SW 1271 (cell line): ENCODE results near the gene MYH9.

Experiments
- DNase-seq, 2 experiments: peaks; one replicate each; lab custom pipeline; 2025; lab: John Stamatoyannopoulos, UW

MYH9 gene

DNA sequence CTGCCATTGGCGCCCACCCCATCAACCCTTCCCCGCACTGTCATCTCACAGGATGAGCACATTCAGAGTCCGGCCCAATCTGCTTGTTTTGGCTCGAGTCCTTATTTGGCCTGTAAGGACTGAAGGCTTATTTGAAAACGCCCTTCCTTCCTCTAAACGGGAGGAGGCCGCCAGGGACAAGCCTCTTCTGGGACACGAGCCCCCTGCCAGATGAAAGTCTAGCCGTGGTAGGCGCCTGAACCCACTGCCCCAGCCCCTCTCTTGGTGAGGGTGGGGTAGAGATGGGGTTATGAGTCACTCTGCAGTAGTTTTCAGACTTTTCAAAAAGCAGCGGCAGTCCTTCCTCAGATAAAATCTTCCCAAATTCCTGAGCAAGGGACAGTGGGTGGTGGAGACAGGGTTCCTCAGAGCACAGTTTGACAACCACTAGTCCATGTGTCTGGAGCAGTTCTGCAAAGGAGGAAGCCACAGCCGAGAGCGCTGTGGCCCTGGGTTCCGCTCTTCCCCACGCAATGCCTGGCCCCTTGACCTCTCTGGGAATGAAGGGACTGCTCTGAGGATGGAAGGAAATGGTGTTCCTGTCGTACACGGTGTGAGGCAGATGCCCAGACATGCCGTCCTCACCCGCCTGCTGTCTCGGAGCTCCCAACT lies 57.0 kb downstream of the MYH9 start:
- no peak for DNase-seq

DNA sequence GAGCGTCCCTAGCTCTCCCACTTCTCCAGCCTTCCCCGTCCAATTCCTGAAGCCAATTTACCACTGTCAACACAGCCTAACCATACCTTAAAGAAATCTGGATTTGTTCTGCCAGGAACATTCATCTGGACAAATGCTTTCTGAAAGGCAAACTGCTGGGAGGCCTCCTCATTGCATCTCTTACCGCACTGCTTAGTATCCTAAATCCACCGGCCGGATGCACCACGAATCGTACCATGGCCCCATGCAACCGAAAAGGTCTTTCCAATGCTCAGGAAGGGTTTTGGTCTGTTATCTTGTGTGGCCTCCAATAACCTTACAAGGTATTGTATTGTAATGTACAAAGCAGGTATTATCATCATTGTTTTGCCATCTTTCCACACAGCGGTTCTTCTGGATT lies 57.6 kb downstream of the MYH9 start:
- no peak for DNase-seq

DNA sequence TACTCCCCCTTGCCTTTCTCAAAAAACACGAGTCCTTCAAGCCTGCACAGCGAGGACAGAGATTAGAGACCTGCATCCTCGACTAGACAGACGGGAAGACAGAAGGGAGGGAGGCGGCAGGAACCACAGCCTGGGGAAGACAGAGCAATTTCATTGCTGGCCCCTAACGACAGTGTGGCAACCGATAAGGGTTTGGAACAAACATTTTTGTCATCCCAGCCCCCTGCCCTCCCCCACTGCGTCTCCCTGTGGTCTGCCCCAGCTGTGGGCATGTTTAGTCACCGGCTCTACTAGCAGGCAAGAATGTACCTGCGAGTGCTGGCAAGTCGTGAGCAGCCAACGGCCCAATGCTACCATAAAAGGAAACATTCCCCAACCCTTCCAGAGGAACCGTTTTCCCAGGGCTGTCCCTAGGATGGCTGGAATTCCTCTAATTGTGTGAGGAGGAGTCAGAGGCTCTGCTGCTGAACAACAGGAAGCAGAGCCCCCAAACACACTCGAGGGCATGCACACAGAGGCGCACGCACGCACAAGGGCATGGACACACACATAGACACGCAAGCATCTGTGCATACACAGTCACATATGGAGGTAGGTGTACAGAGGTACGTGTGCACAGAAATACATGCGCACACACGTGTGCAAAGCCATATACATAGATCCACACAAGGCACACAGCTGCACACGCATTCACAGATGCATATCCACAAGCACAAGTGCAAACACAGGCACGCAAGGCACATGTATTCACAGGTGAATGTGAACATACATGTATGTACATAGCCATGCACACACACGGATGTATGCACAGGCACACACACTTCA lies 58.3 kb downstream of the MYH9 start:
- peak; percentile 69 to 94 for DNase-seq

DNA sequence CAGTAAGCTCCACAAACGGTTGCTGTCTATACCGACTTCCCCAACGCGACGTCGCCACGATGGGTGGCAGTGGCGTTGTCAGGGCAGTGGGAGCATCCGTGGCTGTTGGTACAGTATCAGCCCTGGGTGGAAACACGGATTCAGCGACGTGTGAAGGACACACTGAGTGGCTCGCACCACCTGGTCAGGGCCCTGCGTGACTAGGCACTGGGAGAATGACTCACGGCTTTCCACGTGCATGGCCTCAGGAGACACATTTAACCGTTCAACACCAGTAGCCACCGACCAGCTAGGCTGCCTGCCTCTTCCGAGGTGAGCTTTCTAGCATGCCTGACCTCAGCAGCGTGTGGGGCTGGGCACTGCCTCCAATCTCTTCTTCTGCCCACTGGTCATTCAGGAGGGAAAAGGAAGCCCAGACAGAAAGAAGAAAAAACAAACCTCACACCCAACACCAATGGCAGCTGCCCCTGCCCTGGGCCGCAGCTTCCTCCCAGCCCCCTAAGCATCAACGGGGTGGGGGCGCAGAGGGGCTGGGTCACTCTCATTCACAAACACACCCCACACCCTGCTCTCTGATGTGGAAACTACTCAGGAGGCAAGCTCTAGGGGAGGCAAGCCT lies 59.0 kb downstream of the MYH9 start:
- DNase-seq: peak in 1 of 2 experiments; percentile 35

DNA sequence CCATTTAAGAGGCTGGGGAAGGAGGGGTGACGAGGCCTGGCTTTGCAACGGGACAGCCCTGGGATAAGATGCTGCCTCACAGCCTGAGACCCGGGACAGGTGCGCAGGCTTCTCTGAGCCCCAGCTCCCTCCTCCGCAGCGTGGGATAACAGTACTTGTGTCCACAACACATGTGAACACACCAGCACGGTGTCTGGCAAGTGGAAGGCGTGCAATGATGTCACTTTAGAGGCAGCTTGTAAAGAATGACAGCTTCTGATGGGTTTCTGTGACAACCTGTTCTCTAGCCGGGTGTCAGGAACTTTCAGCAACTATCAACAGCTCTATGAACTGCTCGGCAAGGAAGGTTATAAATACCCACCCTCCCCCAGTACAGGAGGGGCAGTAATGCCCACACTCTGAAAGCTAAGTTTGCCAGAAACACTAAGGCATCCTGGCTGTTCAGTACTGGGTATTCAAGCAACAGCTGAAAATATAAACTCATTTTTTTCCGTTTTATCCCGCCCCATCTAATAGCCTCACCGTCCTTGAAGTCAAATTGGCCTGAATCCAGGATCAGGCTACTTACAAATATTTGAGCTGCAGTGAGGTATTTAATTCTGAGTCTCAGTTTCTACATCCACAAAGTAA lies 59.7 kb downstream of the MYH9 start:
- no peak for DNase-seq

DNA sequence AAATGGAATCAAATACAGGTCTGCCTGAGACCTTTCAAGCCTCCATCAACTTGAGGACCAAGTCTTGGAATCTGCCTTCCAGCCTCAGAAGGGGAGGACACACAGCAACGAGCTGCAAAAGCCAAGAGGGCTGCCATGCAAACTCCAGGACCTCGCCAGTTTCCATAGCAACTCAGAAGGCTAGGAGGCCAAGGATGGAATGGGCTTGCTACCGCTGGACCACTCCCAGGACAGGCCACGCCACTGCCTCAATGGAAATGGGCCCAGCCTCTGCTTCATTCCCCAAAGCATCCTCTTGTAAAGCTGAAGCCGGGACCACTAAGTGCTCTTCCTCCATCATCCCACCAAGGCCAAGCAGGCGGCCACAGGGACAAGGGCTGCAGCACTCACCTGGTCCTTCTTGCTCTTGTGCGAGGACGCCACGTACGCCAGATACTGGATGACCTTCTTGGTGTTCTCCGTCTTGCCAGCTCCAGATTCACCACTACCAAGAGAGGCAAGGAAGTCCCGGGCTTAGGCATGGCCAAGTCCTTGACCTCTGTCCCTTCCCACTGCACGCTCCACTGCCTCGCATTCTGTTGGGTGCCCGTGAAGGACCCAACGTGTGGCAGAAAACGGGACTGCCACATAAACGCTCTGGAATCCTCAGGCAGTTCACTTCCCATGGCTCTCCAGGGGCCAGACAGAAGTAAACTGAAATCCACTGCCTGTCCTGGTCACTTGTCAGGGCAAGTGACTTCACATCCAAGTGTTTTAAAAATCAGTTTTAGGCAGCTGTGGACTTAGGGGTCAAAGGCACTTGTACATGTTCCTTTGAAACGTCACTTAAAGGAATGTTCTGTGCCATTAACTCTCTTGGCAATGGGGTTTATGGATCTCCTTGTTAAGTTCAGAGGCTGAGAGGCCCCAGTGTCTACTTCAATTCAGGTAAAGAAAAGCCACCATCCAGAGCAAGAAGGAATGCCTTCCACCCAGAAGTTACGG lies 61.3 kb downstream of the MYH9 start:
- no peak for DNase-seq

DNA sequence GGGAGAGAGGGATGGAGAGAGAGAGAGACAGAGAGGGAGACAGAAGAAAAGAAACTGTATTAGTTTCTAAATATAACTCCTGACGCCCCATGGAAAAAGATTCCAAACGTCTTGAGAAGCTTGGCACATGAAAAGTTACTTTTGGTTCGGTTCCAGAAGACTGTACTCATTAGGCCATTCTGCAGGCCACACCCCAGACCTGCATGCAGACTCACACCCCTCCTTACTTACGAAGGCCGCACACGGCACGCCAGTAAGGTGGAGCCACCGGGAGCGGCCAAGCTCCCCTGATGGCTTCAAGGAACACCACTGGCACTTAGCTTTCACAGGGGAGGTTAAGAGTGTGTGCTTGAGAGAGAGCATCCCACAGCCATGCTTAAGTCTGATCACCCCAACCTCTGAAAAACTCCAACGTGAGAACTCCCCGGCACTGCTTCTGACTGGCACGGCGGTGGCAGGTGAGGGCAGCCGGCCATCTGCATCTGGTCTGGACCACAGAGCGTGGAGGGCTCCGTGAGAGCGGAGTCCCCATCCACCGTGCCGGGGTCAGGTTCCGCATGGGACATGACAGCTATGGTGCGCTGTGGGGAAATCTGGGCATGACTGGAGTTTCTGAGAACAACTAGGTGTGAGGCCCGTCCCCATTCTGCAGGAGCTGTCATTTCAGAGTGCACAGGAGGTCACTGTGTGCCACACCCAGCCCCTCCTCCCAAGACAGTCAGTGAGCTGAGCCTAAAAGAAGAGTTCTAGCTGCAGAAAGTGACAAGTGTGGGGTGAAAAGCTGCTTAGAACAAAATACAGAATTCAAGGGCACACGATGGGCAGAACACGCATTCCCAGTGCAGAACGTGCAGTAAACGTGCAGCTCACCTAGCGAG lies 62.4 kb downstream of the MYH9 start:
- DNase-seq: no peak

DNA sequence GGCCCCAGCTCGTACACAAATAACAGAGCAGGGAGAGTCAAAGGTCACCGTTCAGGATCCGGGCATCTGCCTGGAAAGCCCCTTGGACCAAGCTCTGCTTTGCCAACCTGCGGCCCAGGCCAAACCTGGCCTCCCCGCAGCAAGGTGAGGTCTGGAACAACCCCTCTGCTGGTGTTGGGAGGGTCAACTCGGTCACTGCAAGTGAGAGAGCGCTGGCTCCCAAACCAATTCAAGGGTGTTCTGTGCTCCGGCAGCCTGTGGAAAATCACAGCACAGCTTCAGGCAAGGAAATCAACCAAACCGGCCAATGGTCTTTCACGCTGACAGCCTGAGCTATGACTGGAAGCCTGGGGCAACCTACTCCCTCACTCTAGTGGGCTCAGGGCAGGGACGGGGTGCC lies 63.4 kb downstream of the MYH9 start:
- DNase-seq: no peak

DNA sequence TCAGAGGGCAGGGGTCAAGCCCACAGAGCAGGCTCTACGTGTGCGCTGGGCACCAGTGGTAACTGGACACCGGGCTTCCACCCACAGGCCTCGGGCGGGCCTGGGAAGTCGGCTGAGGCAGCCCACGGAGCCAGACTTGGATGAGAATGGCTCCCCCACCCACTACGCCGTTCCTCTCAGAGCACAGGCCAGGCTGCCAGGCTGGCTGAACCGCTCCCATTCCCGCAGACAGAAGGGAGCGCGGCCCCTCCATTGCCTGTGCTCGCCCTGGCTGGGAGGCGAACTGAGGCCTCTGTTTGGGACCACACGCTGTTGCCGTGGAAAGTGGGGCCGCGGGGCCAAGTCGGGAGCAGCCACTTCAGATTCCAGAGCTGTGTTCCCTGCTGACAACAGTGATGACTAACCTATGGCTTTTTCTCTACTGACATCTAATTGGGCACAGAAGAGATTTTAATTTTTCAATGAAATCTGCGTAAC lies 63.9 kb downstream of the MYH9 start:
- no peak for DNase-seq

DNA sequence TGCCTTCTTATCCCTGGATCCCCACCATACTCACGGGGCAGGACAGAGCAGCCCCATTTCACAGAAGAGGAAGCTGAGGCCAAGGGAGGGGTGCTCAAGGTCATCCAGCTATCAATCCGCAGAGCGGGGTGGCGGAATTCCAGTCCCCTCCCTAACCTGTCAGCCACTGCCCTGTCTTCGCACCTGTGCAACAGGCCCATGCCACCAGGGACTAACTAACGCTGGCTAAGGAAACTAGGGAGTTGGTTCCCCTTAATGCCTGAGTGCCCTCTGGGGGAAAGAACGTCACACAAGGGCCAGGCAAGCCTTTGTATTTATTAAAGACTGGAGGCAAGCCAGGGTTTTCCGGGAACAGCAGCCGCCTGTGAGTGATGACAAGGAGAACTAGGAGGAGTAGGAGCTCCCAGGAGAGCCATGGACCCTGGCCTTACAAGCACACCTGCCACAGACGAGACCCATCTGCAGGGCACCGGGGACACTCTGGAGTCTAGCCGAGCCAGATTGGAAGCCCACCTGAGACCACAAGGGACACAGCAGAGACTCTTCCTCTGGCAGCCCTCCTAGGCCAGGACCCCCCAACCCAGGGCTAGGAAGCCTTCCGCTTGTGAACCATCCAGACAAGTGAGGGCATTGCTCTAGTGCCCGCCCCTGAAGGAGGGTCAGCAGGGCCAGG lies 64.4 kb downstream of the MYH9 start:
- no peak for DNase-seq

DNA sequence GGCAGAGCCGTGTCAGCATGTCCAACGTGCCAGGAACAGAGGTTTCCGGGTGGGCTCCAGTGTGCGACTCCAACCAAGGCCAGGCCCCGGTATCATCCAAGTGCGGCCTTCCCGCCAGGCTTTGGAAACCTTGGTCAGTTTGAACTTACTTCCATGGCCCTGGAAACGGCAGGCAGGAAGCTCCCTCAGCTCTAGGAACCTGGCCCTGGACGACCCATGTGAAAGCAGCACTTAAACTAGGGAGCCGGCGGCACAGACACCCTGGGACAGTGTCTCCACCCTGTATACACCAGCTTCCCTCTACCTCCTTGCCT lies 65.2 kb downstream of the MYH9 start:
- DNase-seq: no peak

DNA sequence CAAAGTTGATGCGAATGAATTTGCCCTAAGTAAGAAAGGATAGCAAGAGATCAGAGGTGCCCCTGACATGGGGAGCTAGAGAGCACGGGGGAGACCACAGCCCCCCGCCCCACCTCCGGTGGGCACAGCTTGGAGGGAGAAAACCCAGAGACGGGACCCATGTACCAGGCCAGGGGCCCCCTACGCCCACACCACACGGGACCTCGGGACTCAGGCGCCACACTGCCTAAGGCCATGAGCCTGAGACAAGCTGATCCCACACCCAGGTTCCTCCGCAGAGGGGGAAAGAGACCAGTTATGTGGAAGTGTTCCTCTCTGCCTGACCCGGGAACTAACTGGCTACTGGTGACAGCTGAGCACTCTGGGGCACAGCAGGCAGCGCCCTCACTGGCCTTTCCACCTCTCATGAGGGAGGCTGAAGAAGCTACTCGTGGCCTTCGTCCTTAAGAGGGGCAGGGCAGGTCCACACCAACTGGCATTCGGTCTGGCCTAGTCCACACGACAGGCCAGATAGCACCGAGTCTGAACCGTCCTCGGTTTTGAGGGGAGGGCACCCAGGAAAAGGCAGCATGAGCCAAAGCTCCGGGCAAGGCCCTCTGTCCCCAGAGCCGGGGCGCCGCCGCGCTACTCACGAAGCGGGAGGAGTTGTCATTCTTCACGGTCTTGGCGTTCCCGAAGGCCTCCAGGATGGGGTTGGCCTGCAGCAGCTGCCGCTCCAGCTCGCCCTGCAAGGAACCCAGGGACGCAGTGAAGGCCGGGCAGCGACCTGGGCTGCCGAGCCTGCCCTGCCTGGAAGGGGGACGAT lies 65.8 kb downstream of the MYH9 start:
- DNase-seq: no peak

DNA sequence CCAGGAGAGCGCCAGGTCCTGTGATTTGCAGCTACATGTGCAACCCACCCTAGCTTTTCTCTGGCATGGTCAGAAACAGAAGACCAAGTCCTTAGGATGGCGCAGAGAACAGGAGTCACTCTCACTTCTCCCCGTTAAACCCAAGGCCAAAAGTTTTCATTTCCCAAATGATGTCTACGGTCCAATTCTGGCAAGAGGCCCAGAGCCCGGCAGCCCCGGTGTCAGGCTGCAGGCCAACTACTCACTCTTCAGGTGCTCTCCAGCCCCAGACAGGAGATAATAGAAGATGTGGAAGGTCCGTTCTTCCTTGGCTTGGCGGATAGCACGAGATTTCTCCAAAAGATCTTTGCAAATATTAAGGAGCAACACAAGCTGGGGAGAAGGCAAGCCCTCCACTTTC lies 67.2 kb downstream of the MYH9 start:
- no peak for DNase-seq

DNA sequence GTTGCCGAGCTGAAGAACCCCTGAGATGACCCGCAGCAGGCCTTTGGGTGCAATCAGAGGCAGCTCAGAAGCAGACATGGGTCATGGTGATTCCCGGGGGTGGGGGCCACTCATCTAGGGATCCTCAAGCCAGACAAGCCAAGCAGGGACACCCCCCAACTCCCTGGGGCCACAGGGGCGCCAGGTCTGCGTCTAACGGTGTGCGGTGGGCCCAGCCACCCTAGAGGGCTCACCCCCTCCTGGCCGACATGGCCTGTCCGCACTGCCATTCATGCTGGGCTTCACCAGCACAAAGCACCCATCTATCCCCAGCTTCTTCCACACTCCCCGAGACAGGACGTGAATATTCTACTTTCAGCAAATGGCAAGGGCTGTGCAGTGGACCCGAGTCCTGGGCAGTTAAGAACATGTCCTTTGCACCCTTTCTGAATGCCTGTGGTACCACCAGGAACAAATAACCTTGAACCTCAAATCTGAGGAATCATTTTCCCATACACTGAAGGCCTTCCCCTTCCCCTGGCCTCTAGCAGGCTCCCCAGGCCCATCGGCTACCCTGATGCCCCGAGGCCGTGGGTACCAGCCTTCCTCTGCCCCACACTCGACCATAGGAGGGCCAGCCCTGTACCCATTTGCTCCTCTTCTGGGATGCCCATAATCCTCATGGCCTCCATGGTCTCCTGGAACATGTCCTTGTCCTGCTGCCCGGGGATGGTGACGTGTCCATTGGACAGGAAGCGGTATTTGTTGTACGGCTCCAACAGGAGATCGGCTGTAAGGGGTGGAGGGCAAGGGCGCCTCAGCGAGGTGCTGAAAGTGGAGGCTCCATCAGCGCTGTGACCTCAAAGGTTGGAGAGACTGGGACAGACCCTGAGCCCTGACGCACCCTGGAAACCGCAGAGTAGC lies 67.9 kb downstream of the MYH9 start:
- DNase-seq: no peak

DNA sequence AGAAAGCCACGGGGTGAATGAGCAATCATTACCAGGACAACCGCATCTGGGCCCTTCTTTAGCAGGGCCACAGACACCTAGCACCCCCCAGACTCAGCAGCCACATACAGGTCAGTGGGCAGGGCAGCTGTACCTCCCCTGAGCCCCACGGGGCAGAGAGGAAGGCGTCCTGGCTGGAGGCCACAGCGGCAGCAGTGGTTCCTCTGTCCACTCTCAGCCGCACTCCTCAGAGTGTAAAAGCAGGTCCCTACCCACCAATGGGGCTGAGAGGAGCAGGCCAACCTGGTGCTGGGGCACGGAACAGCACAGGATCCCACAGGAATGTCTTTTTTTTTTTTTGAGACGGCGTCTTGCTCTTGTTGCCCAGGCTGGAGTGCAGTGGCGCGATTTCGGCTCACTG lies 69.3 kb downstream of the MYH9 start:
- DNase-seq: no peak

DNA sequence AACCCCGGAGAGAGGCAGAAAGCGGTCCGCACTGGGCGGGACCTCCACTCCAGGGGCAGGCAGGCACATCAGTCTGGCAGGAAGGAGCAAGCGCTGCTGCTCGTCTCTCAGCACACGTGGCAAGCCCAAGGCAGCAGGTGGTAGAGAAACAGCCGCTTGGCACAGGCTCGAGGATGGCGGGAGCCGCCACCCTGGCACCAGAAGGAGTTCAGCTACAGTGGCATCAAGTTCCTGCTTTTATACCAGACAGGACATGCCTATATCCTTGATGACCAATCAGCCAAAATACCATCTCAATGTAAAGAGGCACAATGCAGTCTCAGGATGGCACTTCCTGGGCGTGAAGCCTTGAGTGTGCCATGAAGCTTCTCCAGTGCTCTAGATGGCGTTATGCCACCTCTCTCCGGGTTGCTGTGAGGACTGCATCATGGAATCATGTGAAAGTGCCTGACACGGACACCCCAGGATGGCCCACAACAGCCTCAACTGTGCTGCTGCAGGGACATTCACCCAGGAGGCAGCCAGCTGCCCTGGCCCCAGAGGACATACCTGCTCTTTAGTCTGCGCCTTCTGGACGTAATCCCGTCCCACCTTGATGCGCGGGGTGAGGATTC lies 70.0 kb downstream of the MYH9 start:
- DNase-seq: no peak

DNA sequence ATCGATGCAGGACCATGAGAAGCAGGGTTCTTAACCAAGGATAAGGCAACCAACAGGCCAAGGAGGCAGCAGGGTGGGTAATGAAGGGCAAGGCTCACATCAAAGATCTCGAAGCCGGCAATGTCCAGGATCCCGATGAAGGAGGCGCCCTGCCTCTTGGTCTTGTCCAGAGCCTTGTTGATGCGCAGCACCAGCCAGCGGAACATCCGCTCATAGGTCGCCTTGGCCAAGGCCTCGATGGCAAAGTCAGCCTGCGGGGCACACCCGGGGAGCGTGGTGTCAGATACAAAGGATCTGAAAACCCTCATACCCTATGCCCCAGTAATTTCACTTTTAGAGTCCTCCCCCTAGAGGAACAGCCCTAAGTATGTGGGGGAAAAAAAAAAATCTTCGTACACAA lies 71.3 kb downstream of the MYH9 start:
- DNase-seq: no peak

DNA sequence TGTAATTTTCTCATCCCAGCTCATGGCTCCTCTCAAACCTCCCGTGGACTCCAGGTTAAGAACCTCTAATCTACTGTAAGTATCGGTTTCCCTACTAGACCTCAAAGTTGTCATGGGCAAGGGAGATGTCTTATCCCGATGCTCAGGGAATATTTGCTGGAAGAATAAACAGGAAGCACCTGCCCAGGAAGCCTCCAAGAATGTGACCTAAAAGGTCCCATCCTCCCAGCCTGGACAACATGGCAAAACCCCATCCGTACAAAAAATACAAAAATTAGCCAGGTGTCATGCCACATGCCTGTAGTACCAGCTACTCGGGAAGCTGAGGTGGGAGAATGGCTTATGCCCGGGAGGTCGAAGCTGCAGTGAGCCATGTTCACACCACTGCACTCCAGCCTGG lies 72.4 kb downstream of the MYH9 start:
- no peak for DNase-seq
